Stimulated activated CD8-positive, alpha-beta memory T cell treated with anti-CD3 and anti-CD28 coated beads, Interleukin-4, amount 100 ng/mL, for 24 hours (primary cell): ENCODE data around the gene CEP350.

Experiments used
- DNase-seq: peaks from one replicate; pipeline ENCODE4 v3.0.0-alpha.2; 2020; ENCODE audit warnings: low read depth

Gene CEP350

GRCh38 chr1:180065408-180065807 lies 110.8 kb downstream of the CEP350 start:
- DNase-seq = no peak

GRCh38 chr1:180066150-180066549 lies 111.5 kb downstream of the CEP350 start:
- no peak for DNase-seq

- DNase-seq = no peak
Measured at GRCh38 chr1:180070286-180070685, 115.7 kb downstream of the CEP350 start.

GRCh38 chr1:180071759-180072158 lies 117.1 kb downstream of the CEP350 start:
- no peak for DNase-seq

- no peak for DNase-seq
Measured at GRCh38 chr1:180080439-180080838, 125.8 kb downstream of the CEP350 start.

GRCh38 chr1:180081474-180081873 lies 126.9 kb downstream of the CEP350 start:
- no peak for DNase-seq

- no peak for DNase-seq
Measured at GRCh38 chr1:180083164-180083563, 128.6 kb downstream of the CEP350 start.

- DNase-seq = no peak
Measured at GRCh38 chr1:180084867-180085266, 130.3 kb downstream of the CEP350 start.

- no peak for DNase-seq
Measured at GRCh38 chr1:180085331-180085730, 130.7 kb downstream of the CEP350 start.

- no peak for DNase-seq
Measured at GRCh38 chr1:180092931-180093650, 138.5 kb downstream of the CEP350 start.

GRCh38 chr1:180094705-180095295 lies 140.2 kb downstream of the CEP350 start:
- no peak for DNase-seq

- DNase-seq = no peak
Measured at GRCh38 chr1:180096584-180097325, 142.1 kb downstream of the CEP350 start.

- no peak for DNase-seq
Measured at GRCh38 chr1:180097326-180097605, 142.7 kb downstream of the CEP350 start.

- DNase-seq = no peak
Measured at GRCh38 chr1:180101411-180101810, 146.8 kb downstream of the CEP350 start.

GRCh38 chr1:180103819-180104218 lies 149.2 kb downstream of the CEP350 start:
- DNase-seq = no peak

- no peak for DNase-seq
Measured at GRCh38 chr1:180112091-180112490, 157.5 kb downstream of the CEP350 start.

- no peak for DNase-seq
Measured at GRCh38 chr1:180112984-180113647, 158.5 kb downstream of the CEP350 start.

GRCh38 chr1:180114396-180114945 lies 159.9 kb downstream of the CEP350 start:
- DNase-seq = no peak

- DNase-seq = no peak
Measured at GRCh38 chr1:180116964-180117763, 162.6 kb downstream of the CEP350 start.

GRCh38 chr1:180117764-180118116 lies 163.1 kb downstream of the CEP350 start:
- DNase-seq = no peak

GRCh38 chr1:180119837-180120236 lies 165.2 kb downstream of the CEP350 start:
- no peak for DNase-seq

- DNase-seq = no peak
Measured at GRCh38 chr1:180123463-180123936, 168.9 kb downstream of the CEP350 start.
